Stimulated activated CD8-positive, alpha-beta memory T cell treated with anti-CD3 and anti-CD28 coated beads, Interleukin-4, amount 100 ng/mL, for 4 hours (primary cell): ENCODE measurements around the gene PARVA.
"Not testable (repeated sequence)": the region's sequence is repeated elsewhere in the genome, so short reads cannot be mapped to it uniquely, and the experiment has no call there.

Experiments
- DNase-seq, 2 donors: peaks; one replicate each; pipeline ENCODE4 v3.0.0-alpha.2; 2020; ENCODE audit warnings: low read depth in 2 of 2, low spot score in 1 of 2

The PARVA gene, protein sequence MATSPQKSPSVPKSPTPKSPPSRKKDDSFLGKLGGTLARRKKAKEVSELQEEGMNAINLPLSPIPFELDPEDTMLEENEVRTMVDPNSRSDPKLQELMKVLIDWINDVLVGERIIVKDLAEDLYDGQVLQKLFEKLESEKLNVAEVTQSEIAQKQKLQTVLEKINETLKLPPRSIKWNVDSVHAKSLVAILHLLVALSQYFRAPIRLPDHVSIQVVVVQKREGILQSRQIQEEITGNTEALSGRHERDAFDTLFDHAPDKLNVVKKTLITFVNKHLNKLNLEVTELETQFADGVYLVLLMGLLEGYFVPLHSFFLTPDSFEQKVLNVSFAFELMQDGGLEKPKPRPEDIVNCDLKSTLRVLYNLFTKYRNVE

DNA sequence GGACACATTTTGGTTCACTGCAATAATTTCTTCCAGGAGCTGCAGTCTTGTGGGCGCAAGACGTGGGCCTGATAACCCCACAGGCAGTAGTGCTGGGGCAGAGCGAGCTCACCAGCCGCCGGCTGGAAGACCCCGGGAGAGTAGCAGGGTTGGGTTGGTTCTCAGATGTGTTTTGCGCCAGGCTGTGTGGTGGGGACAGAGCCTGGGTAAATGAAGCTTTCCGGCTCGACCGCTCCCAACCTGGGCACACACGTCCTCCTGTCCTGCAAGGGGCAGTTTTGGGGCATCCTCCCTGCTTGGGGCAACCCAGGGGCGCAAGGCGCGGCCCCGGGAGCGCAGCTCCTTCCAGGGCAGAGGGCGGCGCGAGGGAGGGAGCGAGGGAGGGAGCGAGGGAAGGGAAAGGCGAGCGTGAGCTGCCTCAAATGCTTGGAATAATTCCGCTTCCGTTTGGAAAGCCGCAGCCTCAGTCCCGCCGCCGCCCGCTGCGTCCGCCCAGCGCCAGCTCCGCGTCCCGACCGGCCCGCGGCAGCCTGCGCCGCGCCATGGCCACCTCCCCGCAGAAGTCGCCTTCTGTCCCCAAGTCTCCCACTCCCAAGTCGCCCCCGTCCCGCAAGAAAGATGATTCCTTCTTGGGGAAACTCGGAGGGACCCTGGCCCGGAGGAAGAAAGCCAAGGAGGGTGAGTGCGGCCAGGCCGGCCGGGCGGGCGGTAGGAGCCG, at the start of gene PARVA:
Gene PARVA (plus strand): TSS at position 466 of the 718 bp plus-strand sequence. CDS start 77 bp downstream, at position 543.
- no peak for DNase-seq

DNA sequence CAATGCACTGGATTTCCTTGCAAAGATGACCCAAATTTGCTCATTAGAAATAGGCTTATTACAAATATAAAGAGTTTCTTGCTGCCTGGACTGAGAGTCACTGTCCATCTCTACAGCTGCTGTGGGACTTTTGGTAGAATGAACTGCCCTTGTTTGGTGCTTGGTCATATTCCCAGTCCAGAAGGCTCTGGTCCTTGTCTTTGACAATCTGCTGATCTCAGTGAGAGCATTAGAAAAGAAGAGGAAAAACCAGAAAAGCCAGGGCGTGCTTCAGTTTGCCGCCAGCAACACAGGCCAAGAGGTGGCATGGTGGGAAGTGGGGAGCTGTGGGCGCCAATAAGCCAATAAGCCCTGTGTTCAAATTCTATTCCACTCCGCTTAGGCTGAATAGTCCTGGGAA, 48.2 kb upstream of the PARVA start:
- DNase-seq, result no peak

DNA sequence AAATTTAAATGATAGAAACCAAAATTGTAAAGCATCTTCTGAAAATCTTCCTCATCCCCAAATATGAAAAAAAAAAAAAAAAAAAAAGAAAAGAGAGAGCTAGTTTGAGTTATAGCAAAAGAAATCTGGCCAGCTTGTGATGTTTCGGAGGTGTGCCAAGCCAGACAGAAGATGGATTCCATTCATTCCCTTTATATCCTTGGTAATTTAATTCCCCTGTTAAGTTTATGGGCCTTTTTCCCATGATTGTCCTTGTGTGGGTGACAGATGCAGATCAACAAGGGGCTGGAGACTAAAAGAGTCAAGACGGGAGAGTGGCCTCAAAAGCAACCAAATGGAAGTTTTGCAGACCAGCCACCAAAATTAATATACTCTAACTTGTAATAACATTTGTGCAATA, 47.6 kb upstream of the PARVA start:
- no peak for DNase-seq

DNA sequence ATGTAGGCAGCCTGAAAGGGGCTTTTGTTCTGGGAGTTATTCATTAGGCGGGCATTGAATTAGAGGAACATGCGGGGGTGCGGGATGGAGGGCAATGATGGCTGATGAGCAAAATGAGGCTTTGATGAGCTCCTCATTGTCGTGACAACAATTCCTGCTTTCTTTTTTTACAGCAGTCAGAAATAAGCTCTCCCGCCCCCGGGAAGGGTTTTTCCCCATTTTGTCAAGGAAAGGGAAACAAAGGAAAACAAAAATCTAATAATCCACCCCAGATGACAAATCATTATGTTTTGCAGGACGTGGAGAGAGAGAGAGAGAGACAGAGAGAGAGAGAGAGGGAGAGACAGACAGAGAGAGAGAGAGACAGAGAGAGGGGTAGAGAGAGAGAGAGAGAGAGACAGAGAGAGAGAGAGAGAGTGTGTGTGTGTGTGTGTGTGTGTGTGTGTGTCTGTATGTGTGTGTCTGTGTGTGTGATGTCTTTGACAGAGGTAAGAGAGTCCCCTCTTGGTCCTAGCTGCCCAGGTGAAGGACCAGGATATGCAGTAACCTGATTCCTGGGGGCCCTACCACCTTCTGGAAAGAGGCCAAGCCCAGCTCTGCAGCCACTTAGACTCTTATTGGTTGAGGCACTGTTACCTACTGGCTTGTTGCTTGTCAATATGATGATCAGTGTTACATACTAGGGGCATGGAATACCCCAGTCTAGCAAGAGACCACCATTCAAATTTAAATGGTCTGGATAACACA, 46.7 kb upstream of the PARVA start:
- no peak for DNase-seq

DNA sequence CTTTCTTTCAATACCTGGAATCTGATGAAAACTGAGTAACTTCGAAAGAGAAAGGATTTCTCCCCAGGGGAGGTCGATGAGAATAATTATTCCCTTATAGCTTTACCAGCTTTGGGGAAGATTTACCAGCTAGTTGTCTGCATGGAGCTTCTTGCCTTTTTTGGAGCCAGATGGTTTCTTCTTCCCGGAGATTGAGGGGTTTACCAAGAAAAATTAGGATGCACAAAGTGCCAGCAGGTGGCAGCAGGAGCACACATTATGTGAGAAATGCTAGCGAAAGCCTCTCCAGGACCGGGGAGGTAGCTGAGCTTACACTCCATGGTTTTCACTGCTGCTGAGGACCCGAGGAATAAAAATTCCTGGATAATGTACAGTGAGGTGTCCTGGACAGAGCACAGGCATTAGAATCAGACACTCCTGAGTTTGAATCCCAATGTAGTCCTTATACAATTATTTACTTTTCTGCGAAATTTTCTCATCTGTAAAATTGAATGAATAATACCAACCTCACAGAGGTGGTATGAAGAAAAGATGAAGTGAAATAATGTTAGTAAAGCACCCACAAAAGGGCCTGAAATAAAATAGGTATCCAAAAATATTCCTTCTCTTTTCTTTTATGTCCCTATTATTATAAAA, 46.0 kb upstream of the PARVA start:
- peak; percentile 32 to 57 for DNase-seq

DNA sequence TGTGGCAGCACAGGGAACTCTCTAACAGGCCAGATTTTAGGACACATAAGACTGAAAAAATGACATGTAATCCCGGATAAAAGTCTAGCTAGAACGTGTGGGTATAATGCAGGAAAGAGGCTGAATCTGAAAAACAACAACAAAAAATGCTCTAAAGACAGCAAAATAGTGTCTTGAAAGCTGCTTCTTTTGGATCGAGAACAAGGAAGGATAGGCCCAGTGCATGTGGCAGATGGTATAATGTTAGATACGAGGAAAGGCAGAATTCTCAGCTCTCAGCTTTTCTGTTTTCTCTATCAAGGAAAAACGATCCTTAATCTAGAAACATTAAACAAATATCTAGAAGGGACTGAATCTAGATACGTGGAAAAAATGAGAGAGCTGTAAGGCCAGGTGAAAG, 33.8 kb upstream of the PARVA start:
- no peak for DNase-seq

DNA sequence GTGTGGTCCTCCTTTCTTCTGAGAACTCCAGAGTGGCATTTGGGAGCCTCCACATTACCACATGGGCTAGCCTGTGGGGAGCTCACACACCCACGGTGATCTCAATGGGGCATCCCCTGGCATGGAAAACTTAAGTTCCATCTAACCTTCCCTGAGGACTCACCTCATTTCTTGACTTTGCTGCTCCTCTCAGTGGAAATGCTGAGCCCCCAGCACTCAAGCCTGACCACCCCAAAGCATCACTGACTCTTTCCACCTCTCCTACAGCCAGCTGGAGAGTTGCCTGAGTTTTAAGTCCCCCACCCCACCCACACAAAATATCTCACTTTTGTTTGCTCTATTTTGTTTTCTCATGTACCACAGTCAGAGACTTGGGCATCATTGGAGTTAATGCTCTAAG, 23.8 kb upstream of the PARVA start:
- DNase-seq, result no peak

DNA sequence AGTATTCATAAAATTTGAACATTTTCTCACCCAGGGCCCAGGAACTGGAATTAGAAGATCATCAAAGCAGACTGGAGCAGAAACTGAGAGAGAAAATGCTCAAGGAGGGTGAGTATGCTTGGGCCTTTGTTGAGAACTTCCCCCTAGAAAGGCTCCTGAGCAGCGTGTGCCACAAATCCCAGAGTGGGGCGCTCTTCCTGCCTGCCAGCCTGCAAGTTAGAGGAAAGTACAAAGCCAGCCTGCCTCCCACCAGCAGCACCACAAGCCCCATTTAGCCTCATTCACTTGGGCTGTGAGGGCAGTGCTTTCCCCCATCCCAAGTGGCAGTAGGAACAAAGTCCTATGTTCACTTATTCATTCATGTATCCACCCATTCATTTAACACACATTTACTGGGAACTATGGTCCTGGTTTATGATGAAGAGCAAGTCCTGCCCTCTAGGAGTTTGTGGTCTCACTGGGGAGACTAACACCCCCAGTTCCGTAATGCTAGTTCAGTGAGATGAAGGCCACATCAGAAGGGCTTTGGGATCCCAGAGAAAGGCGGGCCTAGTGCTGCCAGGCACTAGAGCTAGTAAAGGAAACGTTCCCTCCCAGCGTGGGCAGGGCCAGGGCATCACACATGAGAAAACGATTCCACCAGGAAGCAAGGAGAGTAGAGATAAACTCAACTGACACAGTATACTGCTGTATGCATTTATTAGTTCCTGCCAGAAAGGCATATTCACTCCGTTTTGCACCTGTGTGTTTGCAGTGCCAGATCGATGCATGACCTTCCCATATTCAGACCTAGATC, 22.4 kb upstream of the PARVA start:
- DNase-seq, result no peak

DNA sequence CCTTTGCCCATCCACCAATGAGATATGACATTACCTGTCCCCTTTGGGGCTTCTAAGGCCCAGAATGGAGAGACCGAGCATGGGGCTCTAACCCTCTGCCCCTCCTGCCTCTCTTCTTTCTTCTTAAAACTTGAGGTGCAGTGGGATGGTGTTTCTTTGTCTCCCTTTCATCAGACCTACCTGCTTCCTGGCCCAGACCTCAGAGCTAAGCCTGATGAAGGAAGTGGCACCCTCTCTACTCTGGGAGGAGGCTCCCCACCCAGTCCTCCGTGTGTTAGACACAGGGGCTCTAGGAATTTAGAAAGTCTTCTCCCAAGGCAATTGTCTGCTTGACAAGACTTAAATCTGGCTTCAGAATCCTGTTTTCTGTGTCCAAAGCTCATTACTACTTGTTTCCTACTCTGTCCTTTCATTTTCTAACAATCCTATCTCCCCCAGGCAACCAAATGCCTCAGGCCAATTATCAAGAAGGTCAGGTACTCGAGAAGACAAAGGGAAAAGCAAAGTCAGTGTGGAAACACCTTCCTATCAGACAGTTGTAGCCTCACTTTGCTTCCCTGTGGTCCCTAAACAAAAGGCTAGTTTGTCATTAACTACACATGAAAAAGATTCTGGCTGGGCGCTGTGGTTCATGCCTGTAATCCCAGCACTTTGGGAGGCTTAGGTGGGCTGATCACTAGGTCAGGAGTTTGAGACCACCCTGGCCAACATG, 20.3 kb upstream of the PARVA start:
- no peak for DNase-seq

DNA sequence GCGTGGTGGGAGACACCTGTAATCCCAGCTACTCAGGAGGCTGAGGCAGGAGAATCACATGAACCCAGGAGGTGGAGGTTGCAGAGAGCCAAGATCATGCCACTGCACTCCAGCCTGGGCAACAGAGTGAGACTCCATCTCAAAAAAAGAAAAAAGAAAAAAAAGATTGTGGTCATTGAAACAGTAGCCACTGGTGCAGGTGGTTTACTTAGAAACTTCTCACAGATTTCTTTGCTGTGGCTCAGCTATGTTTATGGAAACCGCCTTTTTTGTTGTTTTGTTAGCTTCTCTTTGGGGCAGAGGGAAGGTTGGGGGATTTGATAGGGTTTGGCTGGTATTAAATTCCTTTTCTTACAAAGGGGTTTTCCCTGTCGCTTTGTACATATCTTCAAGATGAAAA, 19.7 kb upstream of the PARVA start:
- DNase-seq, result not testable (repeated sequence)

DNA sequence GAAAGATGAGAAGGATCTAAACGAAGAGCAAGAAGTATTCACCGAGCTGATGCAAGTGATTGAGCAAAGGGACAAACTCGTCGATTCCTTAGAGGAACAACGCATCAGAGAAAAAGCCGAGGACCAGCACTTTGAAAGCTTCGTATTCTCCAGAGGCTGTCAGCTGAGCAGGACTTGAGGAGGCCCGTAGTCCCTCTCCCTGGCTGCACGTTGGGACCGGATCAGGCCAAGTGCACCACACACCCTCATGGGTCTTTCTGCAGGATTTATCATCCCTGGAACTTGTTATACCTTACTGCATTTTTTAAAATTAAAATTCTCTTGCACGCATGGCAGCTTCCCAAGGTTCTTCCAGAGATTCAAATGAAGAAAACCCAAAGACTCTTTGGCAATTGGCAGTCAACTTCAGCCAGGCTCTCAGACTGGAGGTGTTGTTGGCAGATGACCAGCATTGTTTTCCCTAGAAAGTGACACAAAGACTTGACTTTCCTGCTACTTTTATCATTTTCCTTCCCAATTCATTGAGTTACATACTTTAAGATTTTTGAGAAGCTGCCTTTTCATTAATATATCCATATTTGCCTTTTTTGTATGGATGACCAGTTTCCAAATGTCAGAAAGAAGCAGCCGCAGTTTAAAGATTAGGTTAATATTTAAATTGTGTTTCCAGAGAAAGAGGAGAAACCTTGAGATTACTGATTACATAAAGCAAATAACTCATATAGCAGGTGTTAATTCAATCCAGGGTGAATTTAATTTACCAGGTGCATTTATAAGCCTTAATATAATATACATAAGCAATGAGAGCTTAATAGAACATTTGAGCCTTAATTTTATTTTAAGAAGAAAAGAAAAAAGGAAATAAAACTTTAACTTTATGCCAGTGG, 18.8 kb upstream of the PARVA start:
- no peak for DNase-seq

DNA sequence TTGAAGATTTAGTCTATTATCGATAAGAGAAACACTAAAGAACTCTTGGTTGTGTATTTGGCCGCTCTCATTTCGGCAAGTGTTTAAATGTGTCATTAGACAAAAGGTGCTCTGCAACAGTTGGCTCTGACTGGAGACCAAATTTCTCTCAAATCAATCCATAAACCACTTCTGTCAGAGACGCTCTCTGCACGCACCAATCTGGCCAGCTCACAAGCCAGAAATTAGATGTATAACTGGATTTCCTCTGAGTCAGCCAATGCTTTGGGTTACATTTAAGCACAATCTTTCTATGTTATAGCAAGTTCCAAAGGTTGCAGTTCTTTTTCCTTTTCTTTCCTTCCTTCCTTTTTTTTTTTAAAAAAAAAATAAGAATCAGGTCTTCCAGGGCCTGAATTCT, 17.6 kb upstream of the PARVA start:
- no peak for DNase-seq

DNA sequence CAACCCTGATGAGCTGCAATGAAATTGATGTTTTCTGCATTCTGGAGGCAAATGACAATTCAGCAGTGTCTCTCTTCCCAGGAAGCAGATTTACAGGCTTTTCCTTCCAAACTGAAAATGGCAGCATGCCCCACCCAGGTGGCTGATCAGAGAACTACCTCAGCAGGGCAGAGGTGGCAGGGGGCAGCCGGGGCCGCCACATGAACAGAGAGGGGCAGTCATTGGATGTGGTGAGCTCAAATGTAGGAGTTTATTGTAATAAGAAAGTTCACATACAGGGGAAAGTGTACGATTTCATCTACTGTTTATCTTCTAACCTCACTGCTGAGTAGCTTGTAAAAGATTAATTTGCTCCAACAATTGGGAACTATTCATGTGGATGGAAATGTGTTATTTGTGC, 15.7 kb upstream of the PARVA start:
- no peak for DNase-seq

DNA sequence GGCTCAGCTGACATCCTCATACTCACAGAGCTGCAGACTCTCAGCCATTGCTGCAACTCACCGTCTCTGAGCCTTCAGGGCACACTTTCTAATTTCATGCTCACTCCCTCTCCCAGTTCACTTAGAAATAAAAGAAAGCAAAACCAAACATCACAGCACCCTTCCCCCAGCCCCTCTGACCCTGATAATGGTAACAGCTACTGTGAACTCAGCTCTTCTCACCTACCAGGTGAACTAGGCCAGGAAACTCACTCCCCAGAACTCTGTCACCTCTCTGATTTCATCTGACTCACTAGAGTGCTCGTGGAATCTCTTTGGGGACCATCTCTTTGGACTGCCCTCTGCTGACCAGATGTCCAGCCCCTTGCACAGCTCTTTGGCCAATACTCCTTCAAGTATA, 14.5 kb upstream of the PARVA start:
- DNase-seq, result no peak

DNA sequence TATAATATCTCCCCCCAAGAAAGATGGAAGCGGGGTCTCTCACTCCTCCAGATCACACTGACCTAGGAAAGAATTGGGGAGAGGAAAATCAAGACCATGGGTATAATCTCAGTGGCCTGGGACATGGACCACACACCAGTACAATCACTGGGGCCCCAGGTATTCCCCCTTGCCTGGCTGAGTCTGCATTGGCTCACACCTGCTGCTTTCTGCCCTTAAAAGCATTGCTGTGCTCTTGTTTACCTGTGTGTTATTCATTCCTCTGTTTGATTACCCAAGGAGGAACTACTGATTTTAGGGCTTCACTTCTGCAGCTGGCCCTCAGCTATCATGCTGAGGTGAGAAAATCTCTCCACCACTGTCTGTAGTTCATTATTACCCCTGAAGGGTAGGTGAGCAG, 14.0 kb upstream of the PARVA start:
- DNase-seq, result no peak

DNA sequence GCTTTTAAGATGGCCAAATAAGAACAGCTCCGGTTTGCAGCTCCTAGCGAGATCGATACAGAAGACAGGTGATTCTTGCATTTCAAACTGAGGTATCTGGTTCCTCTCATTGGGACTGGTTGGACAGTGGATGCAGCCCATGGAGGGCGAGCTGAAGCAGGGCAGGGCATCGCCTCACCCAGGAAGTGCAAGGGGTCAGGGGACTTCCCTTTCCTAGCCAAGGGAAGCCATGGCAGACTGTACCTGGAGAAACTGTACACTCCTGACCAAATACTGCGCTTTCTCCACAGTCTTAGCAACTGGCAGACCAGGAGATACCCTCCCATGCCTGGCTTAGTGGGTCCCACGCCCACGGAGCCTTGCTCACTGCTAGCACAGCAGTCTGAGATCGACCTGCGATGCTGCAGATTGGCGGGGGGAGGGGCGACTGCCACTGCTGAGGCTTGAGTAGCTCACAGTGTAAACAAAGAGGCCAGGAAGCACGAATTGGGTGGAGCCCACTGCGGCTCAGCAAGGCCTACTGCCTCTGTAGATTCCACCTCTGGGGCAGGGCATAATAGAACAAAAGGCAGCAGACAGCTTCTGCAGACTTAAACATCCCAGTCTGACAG, 11.3 kb upstream of the PARVA start:
- peak in 1 of 2 donors; percentile 10 for DNase-seq

DNA sequence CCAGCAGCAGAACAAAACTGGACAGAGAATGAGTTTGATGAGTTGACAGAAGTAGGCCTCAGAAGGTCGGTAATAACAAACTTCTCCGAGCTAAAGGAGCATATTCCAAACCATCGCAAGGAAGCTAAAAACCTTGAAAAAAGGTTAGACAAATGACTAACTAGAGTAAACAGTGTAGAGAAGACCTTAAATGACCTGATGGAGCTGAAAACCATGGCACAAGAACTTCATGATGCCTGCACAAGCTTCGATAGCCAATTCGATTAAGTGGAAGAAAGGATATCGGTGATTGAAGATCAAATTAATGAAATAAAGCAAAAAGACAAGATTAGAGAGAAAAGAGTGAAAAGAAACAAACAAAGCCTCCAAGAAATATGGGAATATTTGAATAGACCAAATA, 10.3 kb upstream of the PARVA start:
- DNase-seq, result not testable (repeated sequence)

DNA sequence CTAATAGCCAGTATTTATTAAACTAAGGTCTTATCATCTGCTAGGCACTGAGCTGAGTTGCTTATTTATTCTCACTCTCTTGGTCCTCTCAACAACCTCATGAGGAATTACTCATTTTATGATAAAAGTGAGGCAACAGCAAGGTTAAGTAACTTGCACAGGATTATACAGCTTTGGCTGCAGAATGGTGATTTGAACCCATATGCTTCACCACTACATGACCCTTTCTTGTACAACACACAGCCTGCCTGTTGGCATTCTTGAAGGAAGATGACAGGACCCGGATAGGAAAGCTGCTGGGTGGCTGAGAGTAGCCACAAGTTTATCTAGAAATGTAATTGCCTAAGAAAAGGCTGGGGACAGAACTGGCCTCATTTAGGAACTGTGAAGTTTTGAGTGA, 5.3 kb upstream of the PARVA start:
- no peak for DNase-seq

DNA sequence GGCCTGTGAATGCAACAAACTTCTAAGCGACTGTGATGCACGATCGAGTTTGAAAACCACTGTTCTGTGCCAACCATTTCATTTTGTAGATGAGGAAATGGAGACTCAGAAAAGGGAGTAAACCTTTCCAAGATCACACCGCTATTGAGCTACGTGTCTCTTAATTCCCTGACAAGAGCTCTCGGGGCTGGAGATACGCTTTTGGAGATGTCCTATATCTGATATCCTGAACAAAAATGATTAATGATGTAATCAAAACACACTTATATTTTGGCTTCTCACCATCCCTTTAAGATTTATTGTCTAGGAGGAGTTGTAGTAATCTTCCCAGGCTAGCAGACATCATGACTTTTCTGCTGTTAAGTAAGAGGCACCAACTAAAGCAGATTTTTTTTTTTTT, 1.7 kb upstream of the PARVA start:
- no peak for DNase-seq
